Neural progenitor cell (in vitro differentiated cells): ENCODE measurements around the gene PUS1. TPM values are rescaled to one million over a fixed set of nuclear protein-coding genes. Genes with fewer than 3 reads are reported as not detected.

Experiments
- DNase-seq: peaks from one replicate; pipeline ENCODE4 v3.0.0-alpha.2; 2016; ENCODE audit warnings: low spot score
- H2AFZ ChIP-seq: fragments of 200-600 bp; sonication (generic); replicated peaks from 2 replicates; pipeline ENCODE4 v1.6.1; 2016; ENCODE audit warnings: antibody characterized with exemption
- H3F3A ChIP-seq: fragments of 200-600 bp; sonication (generic); 2 replicates; pipeline ENCODE4 v1.6.1; 2016; ENCODE audit warnings: antibody characterized with exemption, low read depth
- H3K27ac ChIP-seq: fragments of 200-600 bp; sonication (generic); 2 replicates; pipeline ENCODE4 v1.5.1; 2016; ENCODE audit warnings: mild to moderate bottlenecking
- H3K27me3 ChIP-seq: fragments of 200-600 bp; sonication (generic); 2 replicates; pipeline ENCODE4 v1.6.1; 2016; ENCODE audit warnings: mild to moderate bottlenecking, moderate library complexity
- H3K36me3 ChIP-seq: fragments of 200-600 bp; sonication (generic); 2 replicates; pipeline ENCODE4 v1.5.1; 2016
- H3K4me1 ChIP-seq: fragments of 200-600 bp; sonication (generic); 2 replicates; pipeline ENCODE4 v1.6.1; 2016; ENCODE audit warnings: mixed run types
- H3K4me2 ChIP-seq: fragments of 200-600 bp; sonication (generic); 2 replicates; pipeline ENCODE4 v1.6.1; 2016
- H3K4me3 ChIP-seq: fragments of 200-600 bp; sonication (generic); 2 replicates; pipeline ENCODE4 v1.5.1; 2016
- H3K79me2 ChIP-seq: fragments of 200-600 bp; sonication (generic); 2 replicates; pipeline ENCODE4 v1.6.1; 2016; ENCODE audit warnings: low read depth
- H3K9ac ChIP-seq: fragments of 200-600 bp; sonication (generic); 2 replicates; pipeline ENCODE4 v1.6.1; 2016
- H3K9me3 ChIP-seq: fragments of 200-600 bp; sonication (generic); 2 replicates; pipeline ENCODE4 v1.5.1; 2016; ENCODE audit warnings: low read depth
- H4K20me1 ChIP-seq: fragments of 200-600 bp; sonication (generic); 2 replicates; pipeline ENCODE4 v1.6.1; 2016; ENCODE audit warnings: low read depth
- H3K27ac Mint-ChIP-seq: 3 replicates; pipeline ENCODE4 v1.8.0; 2021; ENCODE audit warnings: mixed read lengths
- H3K27me3 Mint-ChIP-seq: 2 replicates; pipeline ENCODE4 v1.8.0; 2022; ENCODE audit warnings: low read depth, mild to moderate bottlenecking, inconsistent platforms, moderate library complexity, mixed read lengths; ENCODE audit not compliant: insufficient read depth
- H3K36me3 Mint-ChIP-seq: 3 replicates; pipeline ENCODE4 v1.8.0; 2021; ENCODE audit warnings: mixed read lengths
- H3K4me1 Mint-ChIP-seq: 3 replicates; pipeline ENCODE4 v1.8.0; 2021; ENCODE audit warnings: mixed read lengths
- H3K4me3 Mint-ChIP-seq: 3 replicates; pipeline ENCODE4 v1.8.0; 2021; ENCODE audit warnings: mild to moderate bottlenecking, moderate library complexity, mixed read lengths
- H3K9me3 Mint-ChIP-seq: 3 replicates; pipeline ENCODE4 v1.8.0; 2020; ENCODE audit warnings: mixed read lengths
- CTCF ChIP-seq: fragments of 200-600 bp; sonication (generic); IDR thresholded peaks from 2 replicates; pipeline ENCODE4 v1.5.1; 2017; ENCODE audit warnings: antibody characterized with exemption, mild to moderate bottlenecking
- EZH2 ChIP-seq: fragments of 200-600 bp; sonication (generic); IDR thresholded peaks from 2 replicates; pipeline ENCODE4 v1.6.1; 2017; ENCODE audit warnings: antibody characterized with exemption, mild to moderate bottlenecking, moderate library complexity
- EZH2phosphoT487 ChIP-seq: fragments of 200-600 bp; sonication (generic); IDR thresholded peaks from 2 replicates; pipeline ENCODE4 v1.6.1; 2017; ENCODE audit warnings: antibody characterized with exemption
- total RNA-seq: library from RNA; depleted of rRNA; stranded (reverse); fragments of >200 nt; gene quantifications from 2 replicates; pipeline ENCODE4 v1.2.3, GENCODE V29; 2015; ENCODE audit warnings: low replicate concordance

The PUS1 gene
- total RNA-seq, 1 donor from 2014 or later: 15.9 TPM

GRCh38 chr12:131911851-131912477, 17.1 kb upstream of the PUS1 start:
- TF ChIP-seq EZH2 (no peak), CTCF (no peak), EZH2phosphoT487 (no peak)
- H3K4me1 ChIP-seq: no peaks in the 10 kb centered on the region
- H3K9me3 ChIP-seq: no peaks in the 10 kb centered on the region
- H3K4me3 Mint-ChIP-seq: no peak overlapping the region
- H3K27ac ChIP-seq: no peak overlapping the region
- no peaks in the 10 kb centered on the region for H3K79me2 ChIP-seq
- H3K4me1 Mint-ChIP-seq: no peaks in the 10 kb centered on the region
- peaks cover 2% of the 10 kb centered on the region for H3K36me3 Mint-ChIP-seq
- no peak overlapping the region for H3K27ac Mint-ChIP-seq
- H3K9ac ChIP-seq: no peak overlapping the region
- H3K4me3 ChIP-seq: no peak overlapping the region
- H3K27me3 ChIP-seq: no peaks in the 10 kb centered on the region
- H3K36me3 ChIP-seq: no peaks in the 10 kb centered on the region
- H3K27me3 Mint-ChIP-seq: peaks cover 3% of the 10 kb centered on the region
- peaks cover 11% of the 10 kb centered on the region for H4K20me1 ChIP-seq
- DNase-seq: no peak
- H3K4me2 ChIP-seq: no peak overlapping the region
- no peaks in the 10 kb centered on the region for H3F3A ChIP-seq
- no peak overlapping the region for H2AFZ ChIP-seq
- H3K9me3 Mint-ChIP-seq: no peaks in the 10 kb centered on the region

GRCh38 chr12:131912518-131913274, 16.4 kb upstream of the PUS1 start:
- no peaks in the 10 kb centered on the region for H3K9me3 Mint-ChIP-seq

GRCh38 chr12:131913666-131914065, 15.4 kb upstream of the PUS1 start:
- Mint-ChIP-seq H3K27me3 (peaks cover 3% of the 10 kb centered on the region), H3K27ac (no peak overlapping the region), H3K36me3 (peaks cover 2% of the 10 kb centered on the region), H3K4me3 (no peak overlapping the region), H3K9me3 (no peaks in the 10 kb centered on the region), H3K4me1 (no peaks in the 10 kb centered on the region)
- no peaks in the 10 kb centered on the region for H3F3A ChIP-seq
- H3K27me3 ChIP-seq: no peaks in the 10 kb centered on the region
- H3K4me2 ChIP-seq: no peak overlapping the region
- peaks cover 3% of the 10 kb centered on the region for H4K20me1 ChIP-seq
- H3K36me3 ChIP-seq: no peaks in the 10 kb centered on the region
- no peak overlapping the region for H3K4me3 ChIP-seq
- DNase-seq: no peak
- H3K4me1 ChIP-seq: no peaks in the 10 kb centered on the region
- no peak for TF ChIP-seq EZH2phosphoT487
- TF ChIP-seq CTCF: no peak
- TF ChIP-seq EZH2: no peak
- H3K79me2 ChIP-seq: no peaks in the 10 kb centered on the region
- H3K27ac ChIP-seq: no peak overlapping the region
- H3K9me3 ChIP-seq: no peaks in the 10 kb centered on the region
- no peak overlapping the region for H2AFZ ChIP-seq
- H3K9ac ChIP-seq: no peak overlapping the region

More at GRCh38 chr12:131912518-131913274, 16.4 kb upstream of the PUS1 start:
- H3K27ac ChIP-seq: no peak overlapping the region
- no peak overlapping the region for H3K4me2 ChIP-seq
- DNase-seq: no peak
- H3K27me3 ChIP-seq: no peaks in the 10 kb centered on the region
- H3K4me1 ChIP-seq: no peaks in the 10 kb centered on the region
- H3F3A ChIP-seq: no peaks in the 10 kb centered on the region
- no peak overlapping the region for H3K4me3 ChIP-seq
- no peak for TF ChIP-seq EZH2phosphoT487
- TF ChIP-seq CTCF: no peak
- no peak for TF ChIP-seq EZH2
- H3K9ac ChIP-seq: no peak overlapping the region
- Mint-ChIP-seq H3K27me3 (peaks cover 3% of the 10 kb centered on the region), H3K36me3 (peaks cover 2% of the 10 kb centered on the region), H3K4me3 (no peak overlapping the region), H3K4me1 (no peaks in the 10 kb centered on the region), H3K27ac (no peak overlapping the region)
- peaks cover 3% of the 10 kb centered on the region for H4K20me1 ChIP-seq
- H3K79me2 ChIP-seq: no peaks in the 10 kb centered on the region
- no peaks in the 10 kb centered on the region for H3K36me3 ChIP-seq
- no peak overlapping the region for H2AFZ ChIP-seq
- H3K9me3 ChIP-seq: no peaks in the 10 kb centered on the region
